Measurements from ENCODE around the gene MORN3. TPM values are rescaled to one million over a fixed set of nuclear protein-coding genes. Genes with fewer than 3 reads are reported as not detected.
"Not testable (repeated sequence)": the region's sequence is repeated elsewhere in the genome, so short reads cannot be mapped to it uniquely, and the experiment has no call there.

MORN3 gene
- polyA plus RNA-seq, 3 donors: 1.7 to 2.3 (median 1.8) TPM

- no peak for DNase-seq (ENCODE audit: low read depth in 3 of 3, low spot score in 2 of 3)
Measured at GRCh38 chr12:121648458-121649028, 20.9 kb downstream of the MORN3 start.

- no peak for DNase-seq (ENCODE audit: low read depth in 3 of 3, low spot score in 2 of 3)
Measured at GRCh38 chr12:121641343-121641630, 28.2 kb downstream of the MORN3 start.

GRCh38 chr12:121638298-121639202, 30.9 kb downstream of the MORN3 start:
- DNase-seq (ENCODE audit: low read depth in 3 of 3, low spot score in 2 of 3): no peak

- no peak for DNase-seq (ENCODE audit: low read depth in 3 of 3, low spot score in 2 of 3)
Measured at GRCh38 chr12:121637231-121637914, 32.1 kb downstream of the MORN3 start.

- no peak for DNase-seq (ENCODE audit: low read depth in 3 of 3, low spot score in 2 of 3)
Measured at GRCh38 chr12:121634836-121635235, 34.6 kb downstream of the MORN3 start.

- DNase-seq (ENCODE audit: low read depth in 3 of 3, low spot score in 2 of 3): not testable (repeated sequence)
Measured at GRCh38 chr12:121633833-121634196, 35.6 kb downstream of the MORN3 start.

- no peak for DNase-seq (ENCODE audit: low read depth in 3 of 3, low spot score in 2 of 3)
Measured at GRCh38 chr12:121632069-121632970, 37.1 kb downstream of the MORN3 start.

- no peak for DNase-seq (ENCODE audit: low read depth in 3 of 3, low spot score in 2 of 3)
Measured at GRCh38 chr12:121630791-121631355, 38.6 kb downstream of the MORN3 start.

GRCh38 chr12:121628536-121628935, 40.9 kb downstream of the MORN3 start:
- no peak for DNase-seq (ENCODE audit: low read depth in 3 of 3, low spot score in 2 of 3)

GRCh38 chr12:121628037-121628436, 41.4 kb downstream of the MORN3 start:
- no peak for DNase-seq (ENCODE audit: low read depth in 3 of 3, low spot score in 2 of 3)

- peak; percentile 36 to 53 (median 52) for DNase-seq (ENCODE audit: low read depth in 3 of 3, low spot score in 2 of 3)
Measured at GRCh38 chr12:121626853-121627640, 42.4 kb downstream of the MORN3 start.

GRCh38 chr12:121626087-121626852, 43.2 kb downstream of the MORN3 start, which contains the start of gene ORAI1:
Gene ORAI1, plus strand, starts transcription at chr12:121626530.
- peak; percentile 78 to 95 (median 93) for DNase-seq (ENCODE audit: low read depth in 3 of 3, low spot score in 2 of 3)

GRCh38 chr12:121620333-121620891, 49.0 kb downstream of the MORN3 start:
- DNase-seq (ENCODE audit: low read depth in 3 of 3, low spot score in 2 of 3): no peak

- no peak for DNase-seq (ENCODE audit: low read depth in 3 of 3, low spot score in 2 of 3)
Measured at GRCh38 chr12:121618659-121619233, 50.7 kb downstream of the MORN3 start.

- DNase-seq (ENCODE audit: low read depth in 3 of 3, low spot score in 2 of 3): no peak
Measured at GRCh38 chr12:121614872-121615467, 54.5 kb downstream of the MORN3 start.

GRCh38 chr12:121613462-121613861, 56.0 kb downstream of the MORN3 start:
- DNase-seq (ENCODE audit: low read depth in 3 of 3, low spot score in 2 of 3): no peak

- no peak for DNase-seq (ENCODE audit: low read depth in 3 of 3, low spot score in 2 of 3)
Measured at GRCh38 chr12:121611306-121611705, 58.1 kb downstream of the MORN3 start.
